ENCODE data around the gene PLP2. TPM values are rescaled to one million over a fixed set of nuclear protein-coding genes. Genes with fewer than 3 reads are reported as not detected.

The PLP2 gene
- total RNA-seq, 1 experiment from 2014 or later, result 94.5 TPM

- peak in 1 of 2 experiments; percentile 73 for DNase-seq
- TF ChIP-seq EZH2 (IDR thresholded peaks at IDR 0.05; ENCODE audit: low read depth) (no peak), CTCF (conservative IDR thresholded peaks at IDR 0.05) (no peak; the same call in 1 of the 2 replicates)
- Histone ChIP-seq H3K27ac (no peak within 1 kb of the TSS), H2AFZ (no peak within 1 kb of the TSS), H3K79me2 (ENCODE audit: low read depth) (0 out of 2 replicates have a peak, but pooled peaks cover 6% of the 10 kb centered on the region), H3K9me3 (ENCODE audit: insufficient read depth, low read depth) (no peaks in the 10 kb centered on the region), H4K20me1 (ENCODE audit: insufficient read depth) (no peaks in the 10 kb centered on the region), H3K4me1 (replicated peaks; ENCODE audit: insufficient read depth) (no peaks in the 10 kb centered on the region), H3K36me3 (ENCODE audit: low read depth) (no peaks in the 10 kb centered on the region), H3K4me3 (peak within 1 kb of the TSS; percentile 56; the same call in 1 of the 2 replicates), H3F3A (ENCODE audit: insufficient read depth, low read depth) (no peaks in the 10 kb centered on the region), H3K27me3 (ENCODE audit: insufficient read depth, low read depth) (no peaks in the 10 kb centered on the region), H3K9me2 (ENCODE audit: insufficient read depth) (no peaks in the 10 kb centered on the region), H3K4me2 (peak within 1 kb of the TSS; percentile 70)
- POLR2A ChIA-PET (ENCODE audit: unreplicated experiment), result no interaction called here
- CTCF ChIA-PET, result no interaction called here
- BruUV-seq (replicated peaks), result no TSS peak
- intact Hi-C loops (cut with micrococcal nuclease; ENCODE audit: unreplicated experiment), result loop anchor here (10.0 kb wide), 1 partner anchor 142 kb away; the partner anchor contains the start of gene TFE3
These were observed 14.7 kb downstream of the PLP2 start, which contains the start of gene PRICKLE3 for GRCh38 chrX:49186125-49187027. Gene PRICKLE3, minus strand, starts transcription at chrX:49186373. Its CDS starts 76 bp downstream, at chrX:49186297.

GRCh38 chrX:49187028-49187394 is 15.3 kb downstream of the PLP2 start:
- Histone ChIP-seq H3K27me3 (ENCODE audit: insufficient read depth, low read depth) (no peaks in the 10 kb centered on the region), H3K9me3 (ENCODE audit: insufficient read depth, low read depth) (no peaks in the 10 kb centered on the region), H3K79me2 (ENCODE audit: low read depth) (0 out of 2 replicates have a peak, but pooled peaks cover 6% of the 10 kb centered on the region), H4K20me1 (ENCODE audit: insufficient read depth) (no peaks in the 10 kb centered on the region), H2AFZ (no peak overlapping the region), H3K27ac (no peak overlapping the region), H3K36me3 (ENCODE audit: low read depth) (no peaks in the 10 kb centered on the region), H3K4me2 (no peak overlapping the region), H3F3A (ENCODE audit: insufficient read depth, low read depth) (no peaks in the 10 kb centered on the region), H3K4me3 (no peak overlapping the region), H3K4me1 (replicated peaks; ENCODE audit: insufficient read depth) (no peaks in the 10 kb centered on the region), H3K9me2 (ENCODE audit: insufficient read depth) (no peaks in the 10 kb centered on the region)
- TF ChIP-seq CTCF (conservative IDR thresholded peaks at IDR 0.05) (no peak), EZH2 (IDR thresholded peaks at IDR 0.05; ENCODE audit: low read depth) (no peak)
- CTCF ChIA-PET, result no interaction called here
- POLR2A ChIA-PET (ENCODE audit: unreplicated experiment), result no interaction called here
- intact Hi-C loops (cut with micrococcal nuclease; ENCODE audit: unreplicated experiment), result loop anchor here (10.0 kb wide), 1 partner anchor 142 kb away; the partner anchor contains the start of gene TFE3
- no peak for DNase-seq
- no TSS peak for BruUV-seq (replicated peaks)

GRCh38 chrX:49187526-49187925 is 15.8 kb downstream of the PLP2 start:
- no peaks in the 10 kb centered on the region for H3K36me3 ChIP-seq (ENCODE audit: low read depth)
- H3F3A ChIP-seq (ENCODE audit: insufficient read depth, low read depth), result no peaks in the 10 kb centered on the region
- no peaks in the 10 kb centered on the region for H3K9me3 ChIP-seq (ENCODE audit: insufficient read depth, low read depth)
- H3K27me3 ChIP-seq (ENCODE audit: insufficient read depth, low read depth), result no peaks in the 10 kb centered on the region
- no peaks in the 10 kb centered on the region for H3K4me1 ChIP-seq (replicated peaks; ENCODE audit: insufficient read depth)
- H3K79me2 ChIP-seq (ENCODE audit: low read depth), result 0 out of 2 replicates have a peak, but pooled peaks cover 6% of the 10 kb centered on the region
- no peaks in the 10 kb centered on the region for H3K9me2 ChIP-seq (ENCODE audit: insufficient read depth)
- no peak for DNase-seq
- intact Hi-C loops (cut with micrococcal nuclease; ENCODE audit: unreplicated experiment), result loop anchor here (10.0 kb wide), 1 partner anchor 143 kb away; the partner anchor contains the start of gene TFE3
- no peak overlapping the region for H3K4me3 ChIP-seq
- H3K4me2 ChIP-seq, result no peak overlapping the region
- no peaks in the 10 kb centered on the region for H4K20me1 ChIP-seq (ENCODE audit: insufficient read depth)
- H3K27ac ChIP-seq, result no peak overlapping the region
- POLR2A ChIA-PET (ENCODE audit: unreplicated experiment), result no interaction called here
- CTCF ChIA-PET, result no interaction called here
- no peak overlapping the region for H2AFZ ChIP-seq
- BruUV-seq (replicated peaks), result no TSS peak
- TF ChIP-seq CTCF (conservative IDR thresholded peaks at IDR 0.05) (no peak), EZH2 (IDR thresholded peaks at IDR 0.05; ENCODE audit: low read depth) (no peak)
